GM18907 (cell line): ENCODE results near the gene STK32C.

ENCODE experiments used
- ATAC-seq: cut with Tn5 transposase; IDR thresholded peaks from one replicate; pipeline ENCODE4 v1.9.1; 2021; ENCODE audit warnings: mild to moderate bottlenecking, moderate library complexity; ENCODE audit not compliant: unreplicated experiment

The STK32C gene

DNA sequence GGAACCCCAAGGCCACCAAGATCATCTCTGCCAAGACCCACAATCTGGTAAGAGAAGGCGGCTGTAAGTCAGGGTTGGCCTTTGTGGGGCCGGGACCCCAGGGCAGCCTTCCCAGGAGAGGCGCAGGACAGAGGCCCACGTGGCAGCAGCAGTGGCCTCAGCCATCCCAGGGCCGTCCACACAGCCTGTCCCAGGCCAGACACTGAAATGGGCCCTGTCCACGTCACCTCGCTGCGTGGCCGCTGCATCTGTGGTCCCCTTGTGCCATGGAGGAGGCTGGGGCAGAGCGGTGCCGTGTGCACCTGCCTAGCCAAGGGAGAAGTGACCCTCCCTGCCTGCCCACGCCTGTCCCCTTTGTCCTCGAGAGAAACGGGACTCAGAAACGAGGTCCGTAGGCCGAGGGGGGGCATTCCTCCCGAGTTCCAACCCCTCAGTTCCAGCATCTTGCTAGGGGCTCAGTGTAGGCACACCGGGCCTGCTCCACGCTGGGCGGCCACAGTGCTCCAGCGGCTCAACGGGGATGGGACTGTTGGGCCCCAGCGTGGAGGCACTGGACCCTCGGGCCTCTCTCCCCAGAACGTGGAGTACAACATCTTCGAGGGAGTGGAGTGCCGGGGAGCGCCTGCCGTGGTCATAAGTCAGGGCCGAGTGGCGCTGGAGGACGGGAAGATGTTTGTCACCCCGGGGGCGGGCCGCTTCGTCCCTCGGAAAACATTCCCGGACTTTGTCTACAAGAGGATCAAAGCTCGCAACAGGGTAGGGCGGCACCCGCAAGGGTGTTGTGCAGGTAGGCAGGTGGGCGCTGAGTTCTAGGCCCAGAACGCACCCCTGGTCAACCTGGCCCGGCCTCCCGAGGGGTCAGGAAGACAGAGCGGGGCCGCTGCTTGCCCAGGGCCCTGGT is 105.4 kb downstream of the STK32C start:
- no peak for ATAC-seq

- no peak for ATAC-seq
Measured at GRCh38 chr10:132201111-132201969, 106.4 kb downstream of the STK32C start.

DNA sequence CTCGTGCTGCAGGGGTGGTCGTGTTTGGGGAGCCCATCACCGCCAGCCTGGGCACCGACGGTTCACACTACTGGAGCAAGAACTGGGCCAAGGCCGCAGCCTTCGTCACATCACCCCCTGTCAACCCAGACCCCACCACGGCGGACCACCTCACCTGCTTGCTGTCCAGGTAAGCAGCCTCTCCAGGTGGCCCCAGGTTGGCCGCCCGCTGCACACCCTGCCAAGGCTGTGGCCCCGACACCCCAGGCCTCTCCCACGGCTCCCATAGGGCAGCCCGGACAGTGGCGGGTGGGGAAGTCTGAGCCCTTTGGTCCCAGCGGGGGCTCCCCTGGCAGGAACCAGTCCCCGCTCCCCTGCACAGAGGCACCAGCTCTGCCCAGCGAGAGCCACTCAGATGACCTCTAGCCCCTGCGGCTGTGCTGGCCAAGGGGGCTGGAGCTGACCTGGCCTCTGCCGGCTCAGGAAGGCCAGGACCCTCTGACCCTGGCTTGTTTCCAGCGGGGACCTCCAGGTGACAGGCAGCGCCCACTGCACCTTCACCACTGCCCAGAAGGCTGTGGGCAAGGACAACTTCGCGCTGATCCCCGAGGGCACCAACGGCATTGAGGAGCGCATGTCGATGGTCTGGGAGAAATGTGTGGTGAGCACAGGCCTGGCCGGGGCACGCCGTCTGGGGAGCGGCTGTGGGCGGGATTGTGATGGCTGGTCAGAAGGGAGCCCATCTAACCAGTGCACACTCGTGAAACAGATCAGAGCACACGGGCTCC is 107.2 kb downstream of the STK32C start:
- no peak for ATAC-seq

GRCh38 chr10:132199854-132200311 is 107.9 kb downstream of the STK32C start:
- no peak for ATAC-seq

- no peak for ATAC-seq
Measured at GRCh38 chr10:132199268-132199853, 108.4 kb downstream of the STK32C start.

DNA sequence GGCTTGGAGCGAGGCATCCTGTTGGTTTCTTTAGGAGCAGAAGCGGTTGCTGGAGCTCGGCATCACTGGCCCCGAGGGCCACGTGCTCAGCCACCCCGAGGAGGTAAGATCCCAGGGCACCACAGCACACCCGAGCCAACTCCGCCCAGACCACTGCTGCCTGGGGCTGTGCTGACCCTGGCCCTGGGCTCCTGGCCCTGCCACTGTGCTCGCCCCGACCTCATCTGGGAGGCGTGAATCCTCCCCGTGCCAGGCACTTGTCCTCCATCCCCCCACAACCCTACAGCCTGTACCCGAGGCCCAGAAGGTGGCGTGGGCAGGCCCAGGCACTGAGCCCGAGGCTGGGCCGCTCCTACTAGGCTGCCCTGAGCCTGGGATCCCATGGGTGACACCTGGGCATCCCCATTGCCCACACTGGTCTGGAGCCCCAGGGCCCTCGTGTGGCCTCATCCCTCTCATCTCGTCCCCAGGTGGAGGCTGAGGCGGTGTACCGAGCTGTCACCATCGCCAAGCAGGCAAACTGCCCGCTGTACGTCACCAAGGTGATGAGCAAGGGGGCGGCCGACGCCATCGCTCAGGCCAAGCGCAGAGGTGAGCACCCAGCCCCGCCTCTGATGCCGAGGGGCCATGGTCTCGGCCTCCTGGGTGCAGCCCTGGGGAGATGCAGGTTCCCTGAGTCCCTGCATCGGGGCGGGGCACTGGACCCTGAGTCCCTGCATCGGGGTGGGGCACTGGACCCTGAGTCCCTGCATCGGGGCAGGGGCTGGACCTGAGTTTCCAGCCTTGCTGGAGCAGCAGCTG is 109.2 kb downstream of the STK32C start:
- ATAC-seq = no peak

DNA sequence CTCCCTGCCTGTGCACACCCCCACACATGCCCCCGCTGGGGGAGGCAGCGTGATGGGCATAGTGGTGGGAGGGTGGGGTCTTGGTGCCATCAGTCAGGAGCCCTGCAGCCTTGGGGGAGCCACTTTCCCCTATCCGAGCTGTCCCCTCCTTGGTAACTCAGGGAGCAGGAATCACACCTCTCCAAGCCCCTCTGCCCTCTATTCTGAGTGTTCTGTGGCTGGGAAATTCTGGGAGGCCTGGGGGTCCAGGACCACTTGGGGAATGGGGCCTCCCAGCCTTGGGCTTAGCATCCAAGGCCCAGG is 109.7 kb downstream of the STK32C start:
- no peak for ATAC-seq

DNA sequence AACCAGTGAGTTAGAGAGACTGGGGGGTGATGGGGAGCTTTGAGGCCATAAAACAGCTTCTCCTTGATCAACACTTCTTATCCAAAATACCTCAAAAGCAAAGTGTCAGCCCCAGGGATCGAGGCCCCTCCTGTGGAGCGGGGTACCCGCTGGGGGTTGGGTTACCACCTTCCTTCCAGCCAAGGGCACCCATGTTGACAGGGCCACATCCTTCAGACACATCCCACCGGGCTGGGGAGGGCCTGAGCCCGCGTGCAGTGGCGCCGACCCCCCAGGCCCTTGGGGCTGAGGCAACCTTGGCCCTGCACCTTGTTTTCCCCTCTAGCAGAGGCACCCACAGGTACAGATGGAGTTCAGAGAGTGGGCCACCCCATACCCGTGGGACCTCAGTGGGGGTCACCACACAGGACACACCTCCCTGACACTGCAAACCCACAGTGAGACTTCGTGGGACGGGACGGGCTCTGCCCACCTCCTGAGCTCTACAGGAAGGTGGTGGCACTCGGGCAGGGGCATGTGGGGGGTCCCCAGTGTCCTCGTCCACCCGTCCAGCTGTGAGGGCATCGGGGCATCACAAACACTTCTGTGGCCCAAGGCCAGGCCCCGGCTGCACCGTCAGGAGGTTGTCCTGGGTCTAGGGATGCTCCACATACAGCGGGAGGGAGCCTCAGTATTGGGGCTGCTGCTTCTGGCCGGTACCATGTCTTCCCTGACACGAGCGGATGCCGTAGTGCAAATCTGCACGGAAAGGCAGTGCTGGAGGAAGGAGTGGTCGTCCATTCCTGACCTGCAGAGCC is 110.3 kb downstream of the STK32C start:
- no peak for ATAC-seq

GRCh38 chr10:132196178-132197113 is 111.3 kb downstream of the STK32C start:
- ATAC-seq = no peak

GRCh38 chr10:132195366-132196075 is 112.2 kb downstream of the STK32C start:
- ATAC-seq = no peak

GRCh38 chr10:132194726-132195125 is 113.0 kb downstream of the STK32C start:
- no peak for ATAC-seq

- no peak for ATAC-seq
Measured at GRCh38 chr10:132193907-132194552, 113.7 kb downstream of the STK32C start.

- ATAC-seq = no peak
Measured at GRCh38 chr10:132192991-132193665, 114.6 kb downstream of the STK32C start.

- ATAC-seq = no peak
Measured at GRCh38 chr10:132192076-132192975, 115.4 kb downstream of the STK32C start.

GRCh38 chr10:132189810-132190422 is 117.8 kb downstream of the STK32C start:
- ATAC-seq = no peak
